K562 (cell line): ENCODE results near the gene MAD2L1BP. TPM values are rescaled to one million over a fixed set of nuclear protein-coding genes. Genes with fewer than 3 reads are reported as not detected.

Experiments used
- C11orf30 ChIP-seq: fragments of 450-650 bp; IDR thresholded peaks from 2 replicates; pipeline ENCODE4 v1.6.1; 2016; ENCODE audit warnings: low read depth, mild to moderate bottlenecking
- CREB1 ChIP-seq, 2 experiments: sonication (generic) in 1 of 2; formaldehyde crosslinking in 1 of 2; IDR thresholded peaks; 2 replicates each; pipeline versions ENCODE4 v1.6.1 to v1.8.0; 2012 to 2022; ENCODE audit warnings: inconsistent platforms in 1 of 2, mild to moderate bottlenecking in 1 of 2, missing genetic modification reagents in 1 of 2, moderate library complexity in 1 of 2
- EWSR1 ChIP-seq: fragments of 450-650 bp; IDR thresholded peaks from 2 replicates; pipeline ENCODE4 v1.6.1; 2018; ENCODE audit warnings: borderline replicate concordance, mild to moderate bottlenecking, low read depth, moderate library complexity; ENCODE audit not compliant: partially characterized antibody
- GABPB2 ChIP-seq: fragments of 250-450 bp; sonication (Bioruptor Pico); conservative IDR thresholded peaks from 2 replicates; pipeline ENCODE4 v1.5.1; 2021; ENCODE audit warnings: mild to moderate bottlenecking
- HIVEP1 ChIP-seq: fragments of 250-450 bp; sonication (Bioruptor Pico); IDR thresholded peaks from 2 replicates; pipeline ENCODE4 v1.4.0; 2020; ENCODE audit warnings: mild to moderate bottlenecking
- PHF21A ChIP-seq: fragments of 450-650 bp; IDR thresholded peaks from 2 replicates; pipeline ENCODE4 v1.6.1; 2017; ENCODE audit warnings: low read depth, borderline replicate concordance
- ZNF217 ChIP-seq: sonication (generic); formaldehyde crosslinking; IDR thresholded peaks from 2 replicates; pipeline ENCODE4 v1.8.0; 2022; ENCODE audit warnings: mild to moderate bottlenecking, missing genetic modification reagents
- ZNF316 ChIP-seq: fragments of 450-650 bp; IDR thresholded peaks from 2 replicates; pipeline ENCODE4 v1.6.1; 2016
- ZNF445 ChIP-seq: fragments of 250-450 bp; sonication (Bioruptor Pico); IDR thresholded peaks from 2 replicates; pipeline ENCODE4 v1.4.0; 2020; ENCODE audit warnings: low read depth, mild to moderate bottlenecking, moderate library complexity
- ZNF644 ChIP-seq: fragments of 200-800 bp; sonication (Bioruptor generic); IDR thresholded peaks from 2 replicates; pipeline ENCODE4 v1.6.1; 2016; ENCODE audit warnings: low read depth, missing genetic modification characterization, missing compliant biosample characterization
- polyA plus RNA-seq, 8 experiments: library from polyadenylated mRNA; depleted of rRNA in 4 of 8; stranded (reverse) in 5 of 8; unstranded in 3 of 8; fragments of >200 nt; fragmentation: Nextera tagmentation in 2 of 8; fragmentation: Illumina TruSeq in 1 of 8; extraction: Ambion mirVana in 2 of 8; extraction: Trizol in 1 of 8; gene quantifications; 2 replicates each; pipeline versions ENCODE4 v1.2.1 to v1.2.3, GENCODE V29; 2011 to 2014; ENCODE audit warnings: inconsistent platforms in 1 of 8, missing spikeins in 1 of 8
- total RNA-seq, 7 experiments: library from RNA; depleted of rRNA in 6 of 7; stranded (reverse); fragments of >200 nt in 6 of 7; fragmentation: Illumina TruSeq in 2 of 7; extraction: Trizol in 2 of 7; gene quantifications; 2 replicates each; pipeline versions ENCODE4 v1.2.1 to v1.2.3, GENCODE V29; 2011 to 2021; ENCODE audit warnings: low replicate concordance in 1 of 7
- TF ChIP-seq, protein P1 (sequence below): conservative IDR thresholded peaks from 2 replicates; pipeline ENCODE4 v1.6.1; 2011; ENCODE audit warnings: low read depth, mild to moderate bottlenecking, low read length; ENCODE audit not compliant: control insufficient read depth
- TF ChIP-seq, protein P2 (sequence below): sonication (generic); IDR thresholded peaks from 2 replicates; pipeline ENCODE4 v1.6.1; 2016
- TF ChIP-seq, protein P3 (sequence below), 2 experiments: fragments of 200-800 bp in 1 of 2; sonication (Bioruptor generic) in 1 of 2; sonication (generic) in 1 of 2; formaldehyde crosslinking in 1 of 2; IDR thresholded peaks in 1 of 2; conservative IDR thresholded peaks in 1 of 2; 2 replicates each; pipeline versions ENCODE4 v1.5.0 to v1.6.1; 2016 to 2020; ENCODE audit warnings: missing compliant biosample characterization in 1 of 2, missing genetic modification characterization in 1 of 2, missing genetic modification reagents in 1 of 2
- TF ChIP-seq, protein P4 (sequence below): sonication (generic); formaldehyde crosslinking; IDR thresholded peaks from 2 replicates; pipeline ENCODE4 v1.8.1; 2023; ENCODE audit warnings: mild to moderate bottlenecking, missing genetic modification reagents
- TF ChIP-seq, protein P5 (sequence below): fragments of 450-650 bp; IDR thresholded peaks from 2 replicates; pipeline ENCODE4 v1.6.1; 2017; ENCODE audit warnings: antibody characterized with exemption, mild to moderate bottlenecking

MAD2L1BP gene
- total and polyA plus RNA-seq, 9 of the 15 experiments (the other 6 are each of a cell fraction or from before 2014, with no cell fraction given), result 69.7 to 321 (median 111) TPM

DNA sequence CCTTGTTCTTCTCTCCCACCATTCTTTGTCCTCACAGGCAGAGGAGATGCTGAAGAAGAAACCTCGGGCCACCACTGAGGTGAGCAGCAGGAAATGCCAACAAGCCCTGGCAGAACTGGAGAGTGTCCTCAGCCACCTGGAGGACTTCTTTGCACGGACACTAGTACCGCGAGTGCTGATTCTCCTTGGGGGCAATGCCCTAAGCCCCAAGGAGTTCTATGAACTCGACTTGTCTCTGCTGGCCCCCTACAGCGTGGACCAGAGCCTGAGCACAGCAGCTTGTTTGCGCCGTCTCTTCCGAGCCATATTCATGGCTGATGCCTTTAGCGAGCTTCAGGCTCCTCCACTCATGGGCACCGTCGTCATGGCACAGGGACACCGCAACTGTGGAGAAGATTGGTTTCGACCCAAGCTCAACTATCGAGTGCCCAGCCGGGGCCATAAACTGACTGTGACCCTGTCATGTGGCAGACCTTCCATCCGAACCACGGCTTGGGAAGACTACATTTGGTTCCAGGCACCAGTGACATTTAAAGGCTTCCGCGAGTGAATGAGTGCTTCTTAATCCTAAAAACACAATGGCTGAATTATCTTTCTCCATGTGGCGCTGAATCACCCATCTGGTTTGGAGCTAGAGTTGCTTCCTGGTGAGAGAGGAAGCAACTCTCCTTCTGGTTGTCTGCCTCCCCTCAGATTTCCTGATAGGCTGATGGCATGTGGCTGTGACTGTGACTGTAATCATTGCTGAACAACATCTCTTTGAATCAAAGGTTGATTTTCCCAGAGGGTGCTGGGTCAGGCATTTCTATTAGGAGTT is 4.6 kb downstream of the MAD2L1BP start (continued):
- TF ChIP-seq C11orf30, result peak; percentile 51
- TF ChIP-seq, protein P1, sequence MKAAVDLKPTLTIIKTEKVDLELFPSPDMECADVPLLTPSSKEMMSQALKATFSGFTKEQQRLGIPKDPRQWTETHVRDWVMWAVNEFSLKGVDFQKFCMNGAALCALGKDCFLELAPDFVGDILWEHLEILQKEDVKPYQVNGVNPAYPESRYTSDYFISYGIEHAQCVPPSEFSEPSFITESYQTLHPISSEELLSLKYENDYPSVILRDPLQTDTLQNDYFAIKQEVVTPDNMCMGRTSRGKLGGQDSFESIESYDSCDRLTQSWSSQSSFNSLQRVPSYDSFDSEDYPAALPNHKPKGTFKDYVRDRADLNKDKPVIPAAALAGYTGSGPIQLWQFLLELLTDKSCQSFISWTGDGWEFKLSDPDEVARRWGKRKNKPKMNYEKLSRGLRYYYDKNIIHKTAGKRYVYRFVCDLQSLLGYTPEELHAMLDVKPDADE, result no peak
- no peak for TF ChIP-seq PHF21A
- 0 out of 2 replicates have a peak, but pooled peaks have one; percentile 43 for TF ChIP-seq HIVEP1
- TF ChIP-seq, protein P2, sequence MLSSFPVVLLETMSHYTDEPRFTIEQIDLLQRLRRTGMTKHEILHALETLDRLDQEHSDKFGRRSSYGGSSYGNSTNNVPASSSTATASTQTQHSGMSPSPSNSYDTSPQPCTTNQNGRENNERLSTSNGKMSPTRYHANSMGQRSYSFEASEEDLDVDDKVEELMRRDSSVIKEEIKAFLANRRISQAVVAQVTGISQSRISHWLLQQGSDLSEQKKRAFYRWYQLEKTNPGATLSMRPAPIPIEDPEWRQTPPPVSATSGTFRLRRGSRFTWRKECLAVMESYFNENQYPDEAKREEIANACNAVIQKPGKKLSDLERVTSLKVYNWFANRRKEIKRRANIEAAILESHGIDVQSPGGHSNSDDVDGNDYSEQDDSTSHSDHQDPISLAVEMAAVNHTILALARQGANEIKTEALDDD, result 0 out of 2 replicates have a peak, but pooled peaks have one; percentile 49
- TF ChIP-seq ZNF644, result no peak
- no peak for TF ChIP-seq GABPB2 (CRISPR knock-in tag)
- no peak for TF ChIP-seq ZNF445 (CRISPR knock-in tag)
- peak; percentile 40 for TF ChIP-seq CREB1 (IDR thresholded peaks at IDR 0.05)
- TF ChIP-seq CREB1 (CRISPR knock-in tag; IDR thresholded peaks at IDR 0.05), result no peak
- TF ChIP-seq, protein P3, sequence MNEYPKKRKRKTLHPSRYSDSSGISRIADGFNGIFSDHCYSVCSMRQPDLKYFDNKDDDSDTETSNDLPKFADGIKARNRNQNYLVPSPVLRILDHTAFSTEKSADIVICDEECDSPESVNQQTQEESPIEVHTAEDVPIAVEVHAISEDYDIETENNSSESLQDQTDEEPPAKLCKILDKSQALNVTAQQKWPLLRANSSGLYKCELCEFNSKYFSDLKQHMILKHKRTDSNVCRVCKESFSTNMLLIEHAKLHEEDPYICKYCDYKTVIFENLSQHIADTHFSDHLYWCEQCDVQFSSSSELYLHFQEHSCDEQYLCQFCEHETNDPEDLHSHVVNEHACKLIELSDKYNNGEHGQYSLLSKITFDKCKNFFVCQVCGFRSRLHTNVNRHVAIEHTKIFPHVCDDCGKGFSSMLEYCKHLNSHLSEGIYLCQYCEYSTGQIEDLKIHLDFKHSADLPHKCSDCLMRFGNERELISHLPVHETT (CRISPR knock-in tag; conservative IDR thresholded peaks at IDR 0.05 in 1 of 2, IDR thresholded peaks at IDR 0.05 in 1 of 2), result peak in 1 of 2 experiments; percentile 68; a peak in 2 of 4 replicates
- TF ChIP-seq ZNF316, result 0 out of 2 replicates have a peak, but pooled peaks have one; percentile 6
- TF ChIP-seq EWSR1, result no peak
- TF ChIP-seq, protein P4, sequence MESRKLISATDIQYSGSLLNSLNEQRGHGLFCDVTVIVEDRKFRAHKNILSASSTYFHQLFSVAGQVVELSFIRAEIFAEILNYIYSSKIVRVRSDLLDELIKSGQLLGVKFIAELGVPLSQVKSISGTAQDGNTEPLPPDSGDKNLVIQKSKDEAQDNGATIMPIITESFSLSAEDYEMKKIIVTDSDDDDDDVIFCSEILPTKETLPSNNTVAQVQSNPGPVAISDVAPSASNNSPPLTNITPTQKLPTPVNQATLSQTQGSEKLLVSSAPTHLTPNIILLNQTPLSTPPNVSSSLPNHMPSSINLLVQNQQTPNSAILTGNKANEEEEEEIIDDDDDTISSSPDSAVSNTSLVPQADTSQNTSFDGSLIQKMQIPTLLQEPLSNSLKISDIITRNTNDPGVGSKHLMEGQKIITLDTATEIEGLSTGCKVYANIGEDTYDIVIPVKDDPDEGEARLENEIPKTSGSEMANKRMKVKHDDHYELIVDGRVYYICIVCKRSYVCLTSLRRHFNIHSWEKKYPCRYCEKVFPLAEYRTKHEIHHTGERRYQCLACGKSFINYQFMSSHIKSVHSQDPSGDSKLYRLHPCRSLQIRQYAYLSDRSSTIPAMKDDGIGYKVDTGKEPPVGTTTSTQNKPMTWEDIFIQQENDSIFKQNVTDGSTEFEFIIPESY (CRISPR knock-in tag), result peak; percentile 84
- TF ChIP-seq ZNF217, result no peak
- TF ChIP-seq, protein P5, sequence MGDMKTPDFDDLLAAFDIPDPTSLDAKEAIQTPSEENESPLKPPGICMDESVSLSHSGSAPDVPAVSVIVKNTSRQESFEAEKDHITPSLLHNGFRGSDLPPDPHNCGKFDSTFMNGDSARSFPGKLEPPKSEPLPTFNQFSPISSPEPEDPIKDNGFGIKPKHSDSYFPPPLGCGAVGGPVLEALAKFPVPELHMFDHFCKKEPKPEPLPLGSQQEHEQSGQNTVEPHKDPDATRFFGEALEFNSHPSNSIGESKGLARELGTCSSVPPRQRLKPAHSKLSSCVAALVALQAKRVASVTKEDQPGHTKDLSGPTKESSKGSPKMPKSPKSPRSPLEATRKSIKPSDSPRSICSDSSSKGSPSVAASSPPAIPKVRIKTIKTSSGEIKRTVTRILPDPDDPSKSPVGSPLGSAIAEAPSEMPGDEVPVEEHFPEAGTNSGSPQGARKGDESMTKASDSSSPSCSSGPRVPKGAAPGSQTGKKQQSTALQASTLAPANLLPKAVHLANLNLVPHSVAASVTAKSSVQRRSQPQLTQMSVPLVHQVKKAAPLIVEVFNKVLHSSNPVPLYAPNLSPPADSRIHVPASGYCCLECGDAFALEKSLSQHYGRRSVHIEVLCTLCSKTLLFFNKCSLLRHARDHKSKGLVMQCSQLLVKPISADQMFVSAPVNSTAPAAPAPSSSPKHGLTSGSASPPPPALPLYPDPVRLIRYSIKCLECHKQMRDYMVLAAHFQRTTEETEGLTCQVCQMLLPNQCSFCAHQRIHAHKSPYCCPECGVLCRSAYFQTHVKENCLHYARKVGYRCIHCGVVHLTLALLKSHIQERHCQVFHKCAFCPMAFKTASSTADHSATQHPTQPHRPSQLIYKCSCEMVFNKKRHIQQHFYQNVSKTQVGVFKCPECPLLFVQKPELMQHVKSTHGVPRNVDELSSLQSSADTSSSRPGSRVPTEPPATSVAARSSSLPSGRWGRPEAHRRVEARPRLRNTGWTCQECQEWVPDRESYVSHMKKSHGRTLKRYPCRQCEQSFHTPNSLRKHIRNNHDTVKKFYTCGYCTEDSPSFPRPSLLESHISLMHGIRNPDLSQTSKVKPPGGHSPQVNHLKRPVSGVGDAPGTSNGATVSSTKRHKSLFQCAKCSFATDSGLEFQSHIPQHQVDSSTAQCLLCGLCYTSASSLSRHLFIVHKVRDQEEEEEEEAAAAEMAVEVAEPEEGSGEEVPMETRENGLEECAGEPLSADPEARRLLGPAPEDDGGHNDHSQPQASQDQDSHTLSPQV, result peak; percentile 93
